Neural crest cell (in vitro differentiated cells): Measurements from ENCODE around the gene PLCB1. TPM values are rescaled to one million over a fixed set of nuclear protein-coding genes. Genes with fewer than 3 reads are reported as not detected.
"Not testable (repeated sequence)": the region's sequence is repeated elsewhere in the genome, so short reads cannot be mapped to it uniquely, and the experiment has no call there.

ENCODE experiments used
- DNase-seq: peaks from one replicate; pipeline ENCODE4 v3.0.0; 2021; ENCODE audit warnings: low read depth, mixed read lengths, low spot score
- H3K27ac Mint-ChIP-seq: one replicate; pipeline ENCODE4 v1.8.0; 2021; ENCODE audit warnings: mild to moderate bottlenecking, mixed read lengths; ENCODE audit not compliant: unreplicated experiment
- H3K27me3 Mint-ChIP-seq: 2 replicates; pipeline ENCODE4 v1.8.0; 2021; ENCODE audit warnings: low read depth, mild to moderate bottlenecking, mixed read lengths
- H3K36me3 Mint-ChIP-seq: 2 replicates; pipeline ENCODE4 v1.8.0; 2021; ENCODE audit warnings: low read depth, mild to moderate bottlenecking, mixed read lengths
- H3K4me1 Mint-ChIP-seq: 2 replicates; pipeline ENCODE4 v1.8.0; 2021; ENCODE audit warnings: mixed read lengths
- H3K4me3 Mint-ChIP-seq: one replicate; pipeline ENCODE4 v1.8.0; 2021; ENCODE audit warnings: mild to moderate bottlenecking, mixed read lengths
- H3K9me3 Mint-ChIP-seq: 2 replicates; pipeline ENCODE4 v1.8.0; 2021; ENCODE audit warnings: mixed read lengths
- CTCF ChIP-seq: fragments of 200-600 bp; sonication (generic); conservative IDR thresholded peaks from 2 replicates; pipeline ENCODE4 v1.5.0; 2021; ENCODE audit warnings: antibody characterized with exemption, mild to moderate bottlenecking
- total RNA-seq: library from RNA; stranded (reverse); gene quantifications from 2 replicates; pipeline ENCODE4 v1.2.1, GENCODE V29; 2021

Gene PLCB1
- total RNA-seq, 1 donor from 2014 or later = 13.7 TPM

- peaks cover 2% of the 10 kb centered on the region for H3K27me3 Mint-ChIP-seq
- no peak overlapping the region for H3K4me3 Mint-ChIP-seq
- no peak overlapping the region for H3K27ac Mint-ChIP-seq
- no peaks in the 10 kb centered on the region for H3K36me3 Mint-ChIP-seq
- no peak for DNase-seq
- no peaks in the 10 kb centered on the region for H3K4me1 Mint-ChIP-seq
- TF ChIP-seq CTCF = no peak
- no peaks in the 10 kb centered on the region for H3K9me3 Mint-ChIP-seq
These were observed 36.2 kb upstream of the PLCB1 start for GRCh38 chr20:8095648-8096572.

GRCh38 chr20:8097307-8097706, 34.8 kb upstream of the PLCB1 start:
- Mint-ChIP-seq H3K36me3 (no peaks in the 10 kb centered on the region), H3K27ac (no peak overlapping the region), H3K27me3 (peaks cover 2% of the 10 kb centered on the region), H3K9me3 (no peaks in the 10 kb centered on the region), H3K4me1 (no peaks in the 10 kb centered on the region), H3K4me3 (no peak overlapping the region)
- no peak for TF ChIP-seq CTCF
- no peak for DNase-seq

- DNase-seq = no peak
- Mint-ChIP-seq H3K4me1 (no peaks in the 10 kb centered on the region), H3K27ac (no peak overlapping the region), H3K4me3 (no peak overlapping the region), H3K36me3 (peaks cover 7% of the 10 kb centered on the region), H3K27me3 (peaks cover 10% of the 10 kb centered on the region), H3K9me3 (peaks cover 15% of the 10 kb centered on the region)
- TF ChIP-seq CTCF = no peak
These were observed 27.8 kb upstream of the PLCB1 start for GRCh38 chr20:8104252-8104651.

GRCh38 chr20:8114612-8115011, 17.5 kb upstream of the PLCB1 start:
- Mint-ChIP-seq H3K27ac (peak overlapping the region; percentile 88), H3K4me3 (peak overlapping the region; percentile 54), H3K4me1 (peaks cover 20% of the 10 kb centered on the region)
- H3K36me3 Mint-ChIP-seq, H3K9me3 Mint-ChIP-seq, H3K27me3 Mint-ChIP-seq, DNase-seq: not testable (repeated sequence)

GRCh38 chr20:8115436-8115835, 16.6 kb upstream of the PLCB1 start:
- H3K36me3 Mint-ChIP-seq = peaks cover 2% of the 10 kb centered on the region
- H3K4me3 Mint-ChIP-seq = no peak overlapping the region
- peaks cover 4% of the 10 kb centered on the region for H3K9me3 Mint-ChIP-seq
- H3K4me1 Mint-ChIP-seq = peaks cover 20% of the 10 kb centered on the region
- no peak for TF ChIP-seq CTCF
- H3K27ac Mint-ChIP-seq = no peak overlapping the region
- no peaks in the 10 kb centered on the region for H3K27me3 Mint-ChIP-seq
- no peak for DNase-seq

GRCh38 chr20:8116067-8116811, 15.8 kb upstream of the PLCB1 start:
- H3K36me3 Mint-ChIP-seq = peaks cover 2% of the 10 kb centered on the region

More at GRCh38 chr20:8116067-8116811, 15.8 kb upstream of the PLCB1 start:
- no peak overlapping the region for H3K4me3 Mint-ChIP-seq
- H3K27me3 Mint-ChIP-seq = no peaks in the 10 kb centered on the region
- no peak for TF ChIP-seq CTCF
- no peak for DNase-seq
- no peak overlapping the region for H3K27ac Mint-ChIP-seq
- peaks cover 4% of the 10 kb centered on the region for H3K9me3 Mint-ChIP-seq
- H3K4me1 Mint-ChIP-seq = peaks cover 20% of the 10 kb centered on the region
